DOHH2 (cell line): ENCODE results near the gene IFITM2.
"Not testable (repeated sequence)": the region's sequence is repeated elsewhere in the genome, so short reads cannot be mapped to it uniquely, and the experiment has no call there.

ENCODE experiments used
- CTCF ChIP-seq: fragments of 200-600 bp; sonication (generic); IDR thresholded peaks from one replicate; pipeline ENCODE4 v1.5.1; 2014; ENCODE audit warnings: antibody characterized with exemption, mild to moderate bottlenecking, low read depth, low read length; ENCODE audit not compliant: poor library complexity, severe bottlenecking
- EZH2phosphoT487 ChIP-seq: fragments of 200-600 bp; sonication (generic); IDR thresholded peaks from 2 replicates; pipeline ENCODE4 v1.6.1; 2017; ENCODE audit warnings: borderline replicate concordance, mild to moderate bottlenecking, antibody characterized with exemption, low read length, moderate library complexity, mixed read lengths

GRCh38 chr11:311013-311748 lies 3.6 kb downstream of the IFITM2 start:
- not testable (repeated sequence) for TF ChIP-seq CTCF, EZH2phosphoT487
